ENCODE data around the gene RTN4RL2.

DNA sequence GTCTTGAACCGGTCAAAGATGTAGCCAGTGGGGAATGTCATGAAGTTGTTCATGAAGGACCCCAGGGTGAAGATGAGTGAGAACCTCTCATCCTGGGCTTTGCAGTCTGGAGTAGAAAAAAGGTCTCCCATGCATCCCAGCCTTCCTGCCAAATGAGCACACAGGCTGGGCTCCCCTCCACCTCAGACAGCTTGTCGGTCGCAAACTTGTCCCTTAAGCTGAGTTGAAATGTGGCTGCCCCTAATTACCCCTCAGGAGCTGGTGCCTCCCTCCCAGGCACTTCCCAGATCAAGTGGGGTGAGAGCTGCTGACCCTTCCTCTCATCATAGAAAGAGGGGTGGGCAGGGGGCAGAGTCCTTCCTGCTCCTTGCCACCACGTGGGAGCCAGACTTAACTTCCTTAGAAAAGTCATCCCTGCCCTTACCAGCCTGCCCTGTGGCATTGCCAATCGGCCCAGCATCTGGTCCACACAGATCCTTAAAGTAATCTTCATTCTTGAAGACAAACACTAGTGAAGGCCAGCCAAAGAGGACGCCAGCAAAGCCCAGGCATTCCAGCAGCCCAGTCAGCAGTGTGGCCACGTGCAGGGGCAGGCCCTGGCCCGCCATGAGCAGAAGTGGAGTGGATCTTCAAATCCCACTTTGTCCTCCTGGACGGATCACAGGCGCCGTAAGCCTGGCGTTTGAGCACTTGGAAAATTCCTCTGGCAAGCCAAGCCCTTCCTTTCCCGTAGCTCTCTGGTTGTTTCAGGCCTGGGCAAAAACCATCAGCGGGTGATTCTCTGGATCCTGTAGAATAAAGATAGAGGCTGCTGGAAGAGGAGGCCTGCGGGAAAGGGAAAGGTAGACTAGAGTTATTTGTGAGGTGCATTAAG lies 34.5 kb upstream of the RTN4RL2 start:
- TF ChIP-seq ZNF76 (CRISPR knock-in tag; IDR thresholded peaks at IDR 0.05; ENCODE audit: borderline replicate concordance) (no peak; the same call in 1 of the 2 replicates), RFX1 (IDR thresholded peaks at IDR 0.05) (no peak), EP300 (IDR thresholded peaks at IDR 0.05; ENCODE audit: low read length) (no peak), POLR2A (conservative IDR thresholded peaks at IDR 0.05) (0 out of 2 replicates have a peak, but pooled peaks have one; percentile 15), CBX5 (IDR thresholded peaks at IDR 0.05; ENCODE audit: borderline replicate concordance, low read depth) (no peak), NR4A1 (CRISPR knock-in tag; IDR thresholded peaks at IDR 0.05) (peak; percentile 19; the same call in 1 of the 2 replicates), NR4A1 (tag; IDR thresholded peaks at IDR 0.05) (no peak), SIN3A (IDR thresholded peaks at IDR 0.05; ENCODE audit: borderline replicate concordance in 2 of 2, control insufficient read depth in 1 of 2, low read depth in 2 of 2, low read length in 2 of 2) (no peak), TFAM (CRISPR knock-in tag; conservative IDR thresholded peaks at IDR 0.05) (no peak), ZNF134 (CRISPR knock-in tag; conservative IDR thresholded peaks at IDR 0.05) (no peak), DACH1 (IDR thresholded peaks at IDR 0.05; ENCODE audit: partially characterized antibody) (no peak)
- TF ChIP-seq, protein P1, sequence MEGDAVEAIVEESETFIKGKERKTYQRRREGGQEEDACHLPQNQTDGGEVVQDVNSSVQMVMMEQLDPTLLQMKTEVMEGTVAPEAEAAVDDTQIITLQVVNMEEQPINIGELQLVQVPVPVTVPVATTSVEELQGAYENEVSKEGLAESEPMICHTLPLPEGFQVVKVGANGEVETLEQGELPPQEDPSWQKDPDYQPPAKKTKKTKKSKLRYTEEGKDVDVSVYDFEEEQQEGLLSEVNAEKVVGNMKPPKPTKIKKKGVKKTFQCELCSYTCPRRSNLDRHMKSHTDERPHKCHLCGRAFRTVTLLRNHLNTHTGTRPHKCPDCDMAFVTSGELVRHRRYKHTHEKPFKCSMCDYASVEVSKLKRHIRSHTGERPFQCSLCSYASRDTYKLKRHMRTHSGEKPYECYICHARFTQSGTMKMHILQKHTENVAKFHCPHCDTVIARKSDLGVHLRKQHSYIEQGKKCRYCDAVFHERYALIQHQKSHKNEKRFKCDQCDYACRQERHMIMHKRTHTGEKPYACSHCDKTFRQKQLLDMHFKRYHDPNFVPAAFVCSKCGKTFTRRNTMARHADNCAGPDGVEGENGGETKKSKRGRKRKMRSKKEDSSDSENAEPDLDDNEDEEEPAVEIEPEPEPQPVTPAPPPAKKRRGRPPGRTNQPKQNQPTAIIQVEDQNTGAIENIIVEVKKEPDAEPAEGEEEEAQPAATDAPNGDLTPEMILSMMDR (IDR thresholded peaks at IDR 0.05 in 2 of 3, conservative IDR thresholded peaks at IDR 0.05 in 1 of 3; ENCODE audit: insufficient read depth in 2 of 3, low read depth in 1 of 3, low read length in 3 of 3), result no peak
- TF ChIP-seq, protein P2, sequence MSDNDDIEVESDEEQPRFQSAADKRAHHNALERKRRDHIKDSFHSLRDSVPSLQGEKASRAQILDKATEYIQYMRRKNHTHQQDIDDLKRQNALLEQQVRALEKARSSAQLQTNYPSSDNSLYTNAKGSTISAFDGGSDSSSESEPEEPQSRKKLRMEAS (CRISPR knock-in tag; IDR thresholded peaks at IDR 0.05), result peak; percentile 67; the same call in 1 of the 2 replicates
